ENCODE data around the gene WDR46.

- TF ChIP-seq CTCF (IDR thresholded peaks at IDR 0.05; ENCODE audit: low read length): peak; percentile 38
- TF ChIP-seq EZH2 (optimal IDR thresholded peaks at IDR 0.05; ENCODE audit: low read depth, low read length): no peak
- no peak for TF ChIP-seq EZH2phosphoT487 (IDR thresholded peaks at IDR 0.05; ENCODE audit: low read length)
These were observed 9.0 kb downstream of the WDR46 start for GRCh38 chr6:33279971-33280511.
